AG04449 (cell line): ENCODE data around the gene ZCCHC8.

ENCODE experiments used
- CTCF ChIA-PET: fragments of 350-600 bp; formaldehyde crosslinking; extraction: SDS; loops from one replicate; lab custom pipeline; 2021; ENCODE audit warnings: antibody characterized with exemption; lab: Yijun Ruan, JAX
- POLR2A ChIA-PET: fragments of 400-600, 350-600 bp; formaldehyde crosslinking; extraction: SDS; loops from one replicate; lab custom pipeline; 2020; ENCODE audit warnings: antibody characterized with exemption, inconsistent platforms; lab: Yijun Ruan, JAX
- DNase-seq: peaks from one replicate; pipeline ENCODE4 v3.0.0-alpha.2; 2010; ENCODE audit warnings: low read depth, low spot score
- H3K4me3 ChIP-seq: 2 replicates; pipeline ENCODE4 v1.5.1; 2011; ENCODE audit warnings: low read depth, mild to moderate bottlenecking, control low read depth, low read length
- CTCF ChIP-seq: IDR thresholded peaks from one replicate; pipeline ENCODE4 v1.5.1; 2011; ENCODE audit warnings: mild to moderate bottlenecking, moderate library complexity, low read length, control low read depth, inconsistent platforms; ENCODE audit not compliant: insufficient read depth; ENCODE audit errors: missing control alignments

Gene ZCCHC8

GRCh38 chr12:122505419-122506051 lies 4.8 kb upstream of the ZCCHC8 start:
- DNase-seq = no peak
- POLR2A ChIA-PET = interaction anchor here (1.3 to 1.4 kb wide), 2 partner anchors 9 to 12 kb away, joined by 3 to 6 read pairs; no protein-coding TSS in a partner anchor
- TF ChIP-seq CTCF = no peak
- CTCF ChIA-PET = interaction anchor here (0.7 to 2.2 kb wide), 2 partner anchors 106 to 224 kb away, joined by 3 to 7 read pairs; no protein-coding TSS in a partner anchor
- H3K4me3 ChIP-seq = no peak overlapping the region

- DNase-seq = no peak
- no peak for TF ChIP-seq CTCF
- ChIA-PET POLR2A (interaction anchor here (1.3 kb wide), 1 partner anchor 14 kb away, joined by 3 read pairs; no protein-coding TSS in a partner anchor), CTCF (interaction anchor here (0.9 to 1.3 kb wide), 3 partner anchors 11 to 32 kb away, joined by 3 to 6 read pairs (median 4); no protein-coding TSS in a partner anchor)
- no peak overlapping the region for H3K4me3 ChIP-seq
Observed at GRCh38 chr12:122503783-122504590, 3.3 kb upstream of the ZCCHC8 start.

- no peak overlapping the region for H3K4me3 ChIP-seq
- no peak for DNase-seq
- ChIA-PET CTCF (interaction anchor here (0.9 to 1.3 kb wide), 3 partner anchors 12 to 32 kb away, joined by 3 to 6 read pairs (median 4); no protein-coding TSS in a partner anchor), POLR2A (no interaction called here)
- TF ChIP-seq CTCF = no peak
Observed at GRCh38 chr12:122503147-122503751, 2.5 kb upstream of the ZCCHC8 start.

- CTCF ChIA-PET = interaction anchor here (0.8 to 6.7 kb wide), 7 partner anchors 9 to 166 kb away, joined by 3 to 51 read pairs (median 4); partner anchors contain the start of genes KNTC1 and RSRC2
- POLR2A ChIA-PET = interaction anchor here (0.7 to 2.8 kb wide), 8 partner anchors 9 to 167 kb away, joined by 3 to 16 read pairs (median 4); partner anchors contain the start of genes KNTC1 and RSRC2
- TF ChIP-seq CTCF = no peak
- H3K4me3 ChIP-seq = no peak overlapping the region; the same call in 1 of the 2 replicates
- DNase-seq = no peak
Observed at GRCh38 chr12:122501489-122501989, 807 bp upstream of the ZCCHC8 start.

- ChIA-PET POLR2A (interaction anchor here (0.7 to 2.8 kb wide), 9 partner anchors 11 to 101 kb away, joined by 3 to 16 read pairs (median 3); partner anchors contain the start of genes KNTC1 and RSRC2), CTCF (interaction anchor here (0.9 to 6.7 kb wide), 8 partner anchors 11 to 162 kb away, joined by 3 to 51 read pairs (median 8); partner anchors contain the start of genes KNTC1 and RSRC2)
- H3K4me3 ChIP-seq = peak overlapping the region; percentile 89
- TF ChIP-seq CTCF = no peak
- no peak for DNase-seq
Observed at GRCh38 chr12:122499991-122500684, 594 bp downstream of the ZCCHC8 start.
